Activated CD4-positive, alpha-beta T cell treated with anti-CD3 and anti-CD28 coated beads for 48 hours (primary cell): ENCODE data around the gene FAM76A.
"Not testable (repeated sequence)": the region's sequence is repeated elsewhere in the genome, so short reads cannot be mapped to it uniquely, and the experiment has no call there.

ENCODE experiments used
- DNase-seq: peaks from one replicate; pipeline ENCODE4 v3.0.0-alpha.2; 2020

FAM76A gene

GRCh38 chr1:27726173-27727044 lies 648 bp downstream of the FAM76A start:
- peak; percentile 50 for DNase-seq

GRCh38 chr1:27727126-27727525 lies 1.4 kb downstream of the FAM76A start:
- DNase-seq, result no peak

GRCh38 chr1:27736252-27736651 lies 10.5 kb downstream of the FAM76A start:
- no peak for DNase-seq

- no peak for DNase-seq
Observed at GRCh38 chr1:27741121-27741520, 15.4 kb downstream of the FAM76A start.

GRCh38 chr1:27744556-27744955 lies 18.8 kb downstream of the FAM76A start:
- no peak for DNase-seq

- no peak for DNase-seq
Observed at GRCh38 chr1:27745466-27745865, 19.7 kb downstream of the FAM76A start.

GRCh38 chr1:27752360-27752759 lies 26.6 kb downstream of the FAM76A start:
- no peak for DNase-seq

GRCh38 chr1:27755286-27755685 lies 29.5 kb downstream of the FAM76A start:
- no peak for DNase-seq

- no peak for DNase-seq
Observed at GRCh38 chr1:27755865-27756264, 30.1 kb downstream of the FAM76A start.

GRCh38 chr1:27759236-27759635 lies 33.5 kb downstream of the FAM76A start:
- DNase-seq, result no peak

GRCh38 chr1:27760426-27760825 lies 34.7 kb downstream of the FAM76A start:
- DNase-seq, result no peak

- DNase-seq, result no peak
Observed at GRCh38 chr1:27762033-27762432, 36.3 kb downstream of the FAM76A start.

- DNase-seq, result no peak
Observed at GRCh38 chr1:27763358-27763757, 37.6 kb downstream of the FAM76A start.

- no peak for DNase-seq
Observed at GRCh38 chr1:27770293-27770830, 44.6 kb downstream of the FAM76A start.

GRCh38 chr1:27772036-27772931 lies 46.5 kb downstream of the FAM76A start:
- no peak for DNase-seq

- DNase-seq, result peak; percentile 99
Observed at GRCh38 chr1:27772932-27773825, 47.4 kb downstream of the FAM76A start, which contains the start of gene STX12. STX12 (plus strand) TSS chr1:27773219; CDS start chr1:27773308, 89 bp downstream.

- no peak for DNase-seq
Observed at GRCh38 chr1:27773826-27774445, 48.2 kb downstream of the FAM76A start.

GRCh38 chr1:27774654-27775053 lies 48.9 kb downstream of the FAM76A start:
- no peak for DNase-seq

- not testable (repeated sequence) for DNase-seq
Observed at GRCh38 chr1:27775336-27775735, 49.6 kb downstream of the FAM76A start.

GRCh38 chr1:27776276-27776675 lies 50.5 kb downstream of the FAM76A start:
- not testable (repeated sequence) for DNase-seq

GRCh38 chr1:27778056-27778455 lies 52.3 kb downstream of the FAM76A start:
- no peak for DNase-seq

GRCh38 chr1:27779122-27779521 lies 53.4 kb downstream of the FAM76A start:
- DNase-seq, result no peak
